Type B pancreatic cell (in vitro differentiated cells): ENCODE data around the gene SND1. TPM values are rescaled to one million over a fixed set of nuclear protein-coding genes. Genes with fewer than 3 reads are reported as not detected.

Source experiments
- DNase-seq: peaks from one replicate; pipeline ENCODE4 v3.0.0; 2021; ENCODE audit warnings: mixed read lengths; ENCODE audit not compliant: unreplicated experiment; ENCODE audit errors: extremely low spot score
- H3K27ac Mint-ChIP-seq: 2 replicates; pipeline ENCODE4 v1.8.0; 2021; ENCODE audit warnings: mild to moderate bottlenecking, mixed read lengths
- H3K27me3 Mint-ChIP-seq: 2 replicates; pipeline ENCODE4 v1.8.0; 2021; ENCODE audit warnings: mixed read lengths
- H3K36me3 Mint-ChIP-seq: 2 replicates; pipeline ENCODE4 v1.8.0; 2021; ENCODE audit warnings: mixed read lengths
- H3K4me1 Mint-ChIP-seq: one replicate; pipeline ENCODE4 v1.8.0; 2021; ENCODE audit warnings: mixed read lengths; ENCODE audit not compliant: unreplicated experiment
- H3K4me3 Mint-ChIP-seq: 2 replicates; pipeline ENCODE4 v1.8.0; 2021; ENCODE audit warnings: mild to moderate bottlenecking, mixed read lengths
- H3K9me3 Mint-ChIP-seq: 2 replicates; pipeline ENCODE4 v1.8.0; 2021; ENCODE audit warnings: mixed read lengths
- CTCF ChIP-seq: fragments of 200-600 bp; sonication (generic); conservative IDR thresholded peaks from 2 replicates; pipeline ENCODE4 v1.5.0; 2021; ENCODE audit warnings: antibody characterized with exemption, mild to moderate bottlenecking
- total RNA-seq: library from RNA; stranded (reverse); gene quantifications from 2 replicates; pipeline ENCODE4 v1.2.1, GENCODE V29; 2021; ENCODE audit warnings: low replicate concordance

Gene SND1
- total RNA-seq, 1 donor from 2014 or later, result 199 TPM

- no peak for DNase-seq
- peaks cover 35% of the 10 kb centered on the region for H3K4me1 Mint-ChIP-seq
These were observed 322.5 kb downstream of the SND1 start for GRCh38 chr7:127974446-127975035.

DNA sequence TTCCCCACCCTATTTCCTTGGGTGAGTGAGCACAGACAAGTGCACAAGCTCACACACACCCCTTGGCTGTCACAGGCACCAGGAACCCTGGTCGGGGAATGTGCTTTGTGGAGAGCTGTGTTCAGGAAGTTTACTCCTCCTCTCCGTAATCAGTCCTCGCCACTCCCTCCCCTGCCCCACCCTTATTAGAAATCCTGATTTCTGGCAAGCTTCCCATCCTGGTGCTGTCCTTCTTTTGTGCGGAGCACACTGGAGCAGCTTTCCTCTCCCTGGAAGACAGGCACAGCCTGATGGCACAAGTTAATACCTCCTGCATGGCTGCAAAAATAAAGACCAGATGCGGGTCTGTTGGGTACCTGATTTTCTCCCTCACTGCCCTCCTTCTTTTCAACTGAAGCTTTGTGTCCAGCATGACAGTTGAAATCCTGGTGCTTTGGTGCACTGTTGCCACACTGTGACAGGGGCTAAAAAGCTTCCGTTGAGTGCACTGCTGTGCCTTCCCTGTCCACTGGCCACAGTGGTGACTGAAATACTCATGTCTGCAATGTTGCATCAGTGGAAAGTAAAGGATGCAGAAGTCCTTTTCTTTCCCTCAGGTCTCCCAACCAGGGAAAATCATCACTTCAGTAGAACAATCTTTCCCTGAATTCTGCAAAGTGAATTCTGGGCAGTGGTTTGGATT is 324.2 kb downstream of the SND1 start:
- Mint-ChIP-seq H3K36me3 (peaks cover 30% of the 10 kb centered on the region), H3K4me1 (peaks cover 35% of the 10 kb centered on the region), H3K27me3 (no peaks in the 10 kb centered on the region), H3K4me3 (no peak overlapping the region), H3K27ac (no peak overlapping the region), H3K9me3 (peaks cover 18% of the 10 kb centered on the region)
- TF ChIP-seq CTCF, result no peak
- DNase-seq, result no peak

More at GRCh38 chr7:127974446-127975035, 322.5 kb downstream of the SND1 start:
- peaks cover 32% of the 10 kb centered on the region for H3K36me3 Mint-ChIP-seq
- TF ChIP-seq CTCF, result no peak
- H3K27ac Mint-ChIP-seq, result no peak overlapping the region
- no peak overlapping the region for H3K4me3 Mint-ChIP-seq
- H3K27me3 Mint-ChIP-seq, result no peaks in the 10 kb centered on the region
- H3K9me3 Mint-ChIP-seq, result peaks cover 18% of the 10 kb centered on the region

DNA sequence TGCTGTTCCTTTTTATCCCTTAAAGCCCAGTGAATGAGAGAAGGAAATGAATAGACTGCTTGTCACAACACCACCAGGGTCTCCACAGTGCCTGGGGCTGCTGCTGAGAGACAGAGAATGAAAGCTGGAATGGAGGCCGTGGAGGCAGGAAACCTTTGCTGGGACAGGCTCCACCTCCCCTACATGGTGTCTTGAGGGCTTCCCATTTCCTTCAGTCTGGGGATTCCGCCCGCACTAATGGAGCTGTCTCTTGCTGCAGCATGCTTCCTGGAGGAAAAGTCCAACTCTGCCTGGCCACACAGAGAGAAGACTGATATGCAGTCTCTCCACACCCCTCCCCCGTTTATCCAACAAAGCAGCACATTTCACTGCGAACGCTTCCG is 324.7 kb downstream of the SND1 start:
- H3K4me3 Mint-ChIP-seq, result peak overlapping the region; percentile 12
- peaks cover 35% of the 10 kb centered on the region for H3K4me1 Mint-ChIP-seq
- DNase-seq, result no peak
- no peak overlapping the region for H3K27ac Mint-ChIP-seq
- TF ChIP-seq CTCF, result no peak
- H3K36me3 Mint-ChIP-seq, result peaks cover 28% of the 10 kb centered on the region
- H3K27me3 Mint-ChIP-seq, result no peaks in the 10 kb centered on the region
- peaks cover 18% of the 10 kb centered on the region for H3K9me3 Mint-ChIP-seq

DNA sequence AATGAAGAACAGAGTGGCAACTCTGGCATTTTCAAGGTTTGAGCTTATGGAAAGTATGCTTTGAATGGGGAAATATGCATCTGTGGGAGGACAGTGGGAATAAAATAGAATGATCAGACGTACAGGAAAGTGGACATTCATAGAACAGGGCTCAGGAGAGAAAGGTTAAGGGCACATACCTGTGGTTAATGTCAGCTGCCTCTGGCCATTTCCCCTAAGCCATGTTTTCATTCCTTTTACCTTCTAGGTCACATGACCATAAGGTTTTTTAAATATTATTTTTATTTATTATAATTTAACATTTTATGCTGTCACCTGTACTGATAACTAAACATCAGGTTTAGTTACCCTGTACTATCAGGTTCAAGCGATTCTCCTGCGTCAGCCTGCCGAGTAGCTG is 326.4 kb downstream of the SND1 start:
- H3K27me3 Mint-ChIP-seq, result no peaks in the 10 kb centered on the region
- H3K9me3 Mint-ChIP-seq, result peaks cover 18% of the 10 kb centered on the region
- DNase-seq, result no peak
- no peak overlapping the region for H3K27ac Mint-ChIP-seq
- H3K36me3 Mint-ChIP-seq, result peaks cover 28% of the 10 kb centered on the region
- H3K4me3 Mint-ChIP-seq, result no peak overlapping the region
- TF ChIP-seq CTCF, result no peak
- peaks cover 43% of the 10 kb centered on the region for H3K4me1 Mint-ChIP-seq

DNA sequence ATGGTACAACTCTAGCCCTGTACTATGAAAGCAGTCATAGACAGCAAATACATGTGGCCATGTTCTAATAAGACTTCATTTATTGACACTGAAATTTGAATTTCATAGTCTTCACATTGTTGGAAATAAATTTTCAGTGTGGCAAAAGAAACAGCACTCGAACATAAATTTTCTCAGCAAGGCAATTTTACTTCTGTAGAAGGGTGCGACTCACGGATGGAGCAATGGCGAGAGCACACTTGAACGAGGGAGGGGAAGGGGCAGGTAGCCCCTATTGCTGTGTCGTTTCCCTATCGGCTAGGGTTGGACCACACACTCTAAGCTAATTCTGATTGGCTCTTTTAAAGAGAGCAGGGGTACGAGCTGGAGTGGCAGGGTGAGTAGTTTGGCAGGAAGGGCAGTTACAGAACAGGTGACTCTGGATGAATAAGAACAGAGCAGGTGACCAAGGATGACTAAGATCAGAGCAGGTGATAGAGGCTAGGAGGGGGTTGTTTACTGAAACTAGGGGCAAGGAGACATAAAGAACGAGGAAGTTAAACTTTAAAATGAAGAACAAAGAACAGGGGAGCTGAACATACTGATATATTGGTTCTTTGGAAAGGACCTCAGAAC is 327.2 kb downstream of the SND1 start:
- Mint-ChIP-seq H3K4me3 (no peak overlapping the region), H3K36me3 (peaks cover 32% of the 10 kb centered on the region), H3K27me3 (no peaks in the 10 kb centered on the region), H3K27ac (peak overlapping the region; percentile 67), H3K4me1 (peaks cover 43% of the 10 kb centered on the region), H3K9me3 (peaks cover 18% of the 10 kb centered on the region)
- no peak for DNase-seq
- TF ChIP-seq CTCF, result no peak
